H1 (cell line): ENCODE results near the gene C12orf56. TPM values are rescaled to one million over a fixed set of nuclear protein-coding genes. Genes with fewer than 3 reads are reported as not detected.

Experiments
- CTCF ChIA-PET: fragments of 300-600 bp; sonication (Branson Sonifier 250); formaldehyde crosslinking; loops from one replicate; lab custom pipeline; 2021; ENCODE audit not compliant: partially characterized antibody; lab: Charles Lee
- POLR2A ChIA-PET: fragments of 300-600 bp; sonication (Branson Sonifier 250); formaldehyde crosslinking; loops from one replicate; lab custom pipeline; 2021; ENCODE audit warnings: inconsistent platforms; ENCODE audit not compliant: partially characterized antibody; lab: Charles Lee
- DNase-seq, 2 experiments: peaks; one replicate each; pipeline versions ENCODE4 v3.0.0 to v3.0.0-alpha.2; 2010 to 2022; ENCODE audit warnings: low spot score in 2 of 2, low read depth in 1 of 2, mixed read lengths in 1 of 2
- FAIRE-seq: peaks from 2 replicates; lab custom pipeline; 2011; peaks lifted over from hg19 to GRCh38; lab: Jason Lieb, UNC
- H2AFZ ChIP-seq: 2 replicates; pipeline ENCODE4 v1.8.1; 2012; ENCODE audit warnings: low read length, inconsistent platforms
- H2AK5ac ChIP-seq: 2 replicates; pipeline ENCODE4 v1.6.1; 2013; ENCODE audit warnings: low read depth, low read length
- H2BK120ac ChIP-seq: replicated peaks from 2 replicates; pipeline ENCODE3; 2013; ENCODE audit warnings: low read depth, low read length, inconsistent platforms
- H2BK12ac ChIP-seq: 2 replicates; pipeline ENCODE4 v1.6.1; 2013; ENCODE audit warnings: low read depth, low read length
- H2BK15ac ChIP-seq: 2 replicates; pipeline ENCODE4 v1.6.1; 2013; ENCODE audit warnings: low read length
- H2BK20ac ChIP-seq: 2 replicates; pipeline ENCODE4 v1.6.1; 2013; ENCODE audit warnings: low read length
- H2BK5ac ChIP-seq: 2 replicates; pipeline ENCODE4 v1.6.1; 2013; ENCODE audit warnings: low read depth, low read length
- H3K14ac ChIP-seq: 2 replicates; pipeline ENCODE4 v1.6.1; 2013; ENCODE audit warnings: inconsistent platforms; ENCODE audit not compliant: insufficient read length
- H3K18ac ChIP-seq: 2 replicates; pipeline ENCODE4 v1.6.1; 2013; ENCODE audit warnings: low read length; ENCODE audit errors: extremely low read depth
- H3K23ac ChIP-seq: 2 replicates; pipeline ENCODE4 v1.6.1; 2013; ENCODE audit warnings: inconsistent platforms; ENCODE audit not compliant: insufficient read length
- H3K23me2 ChIP-seq: 2 replicates; pipeline ENCODE4 v1.6.1; 2013; ENCODE audit warnings: low read depth, low read length
- H3K27ac ChIP-seq: 2 replicates; pipeline ENCODE4 v1.6.1; 2011; ENCODE audit warnings: low read depth, low read length, inconsistent platforms
- H3K27me3 ChIP-seq, 4 experiments: replicated peaks in 1 of 4; 1 replicate in 1 of 4; 2 replicates in 3 of 4; pipeline versions ENCODE4 v1.6.1 to v1.8.1; 2011 to 2013; ENCODE audit warnings: low read length in 3 of 4, mild to moderate bottlenecking in 3 of 4, inconsistent platforms in 2 of 4, mixed read lengths in 2 of 4, moderate library complexity in 1 of 4; ENCODE audit not compliant: control insufficient read depth in 3 of 4, insufficient read depth in 3 of 4; ENCODE audit errors: extremely low read depth in 1 of 4
- H3K36me3 ChIP-seq, 4 experiments: 2 replicates each; pipeline versions ENCODE4 v1.6.1 to v1.8.1; 2011 to 2013; ENCODE audit warnings: mild to moderate bottlenecking in 4 of 4, low read length in 3 of 4, moderate library complexity in 2 of 4, control low read depth in 1 of 4, inconsistent platforms in 1 of 4; ENCODE audit not compliant: insufficient read depth in 4 of 4, control insufficient read depth in 2 of 4
- H3K4ac ChIP-seq: replicated peaks from 2 replicates; pipeline ENCODE3; 2013; ENCODE audit warnings: low read length, low read depth, mixed read lengths, inconsistent platforms; ENCODE audit not compliant: insufficient read length
- H3K4me1 ChIP-seq, 4 experiments: replicated peaks in 1 of 4; 1 replicate in 1 of 4; 2 replicates in 3 of 4; pipeline versions ENCODE4 v1.6.1 to v1.8.1; 2011 to 2013; ENCODE audit warnings: low read length in 3 of 4, inconsistent platforms in 2 of 4, mixed read lengths in 1 of 4; ENCODE audit not compliant: insufficient read depth in 4 of 4, control insufficient read depth in 3 of 4
- H3K4me2 ChIP-seq, 2 experiments: 2 replicates each; pipeline versions ENCODE4 v1.6.1 to v1.8.1; 2011 to 2013; ENCODE audit warnings: low read depth in 2 of 2, low read length in 2 of 2, control low read depth in 1 of 2, inconsistent platforms in 1 of 2, mild to moderate bottlenecking in 1 of 2; ENCODE audit not compliant: insufficient read depth in 1 of 2
- H3K4me3 ChIP-seq, 4 experiments: fragments of 200-600, 300-600 bp in 1 of 4; sonication (generic), shearing (Covaris generic), sonication (Bioruptor Twin) in 1 of 4; 2 replicates each; pipeline versions ENCODE4 v1.5.1 to v1.8.1; 2011 to 2016; ENCODE audit warnings: low read length in 4 of 4, low read depth in 3 of 4, control low read depth in 2 of 4, inconsistent platforms in 2 of 4, mild to moderate bottlenecking in 2 of 4, mixed read lengths in 1 of 4, moderate library complexity in 1 of 4; ENCODE audit not compliant: insufficient read depth in 2 of 4; ENCODE audit errors: extremely low read depth in 1 of 4
- H3K56ac ChIP-seq: replicated peaks from 2 replicates; pipeline ENCODE3; 2013; ENCODE audit warnings: low read depth, mild to moderate bottlenecking, mixed read lengths, low read length, inconsistent platforms; ENCODE audit not compliant: insufficient read length
- H3K79me1 ChIP-seq: 2 replicates; pipeline ENCODE4 v1.6.1; 2013; ENCODE audit warnings: low read depth, low read length, control low read depth
- H3K79me2 ChIP-seq, 2 experiments: 2 replicates each; pipeline versions ENCODE4 v1.6.1 to v1.8.1; 2012 to 2013; ENCODE audit warnings: low read length in 2 of 2, mild to moderate bottlenecking in 2 of 2, inconsistent platforms in 1 of 2; ENCODE audit not compliant: insufficient read depth in 2 of 2, control insufficient read depth in 1 of 2
- H3K9ac ChIP-seq, 4 experiments: replicated peaks in 1 of 4; 1 replicate in 1 of 4; 2 replicates in 3 of 4; pipeline versions ENCODE4 v1.6.1 to v1.8.1; 2011 to 2013; ENCODE audit warnings: low read depth in 3 of 4, low read length in 3 of 4, control low read depth in 2 of 4, mild to moderate bottlenecking in 2 of 4, moderate library complexity in 2 of 4, inconsistent platforms in 1 of 4; ENCODE audit errors: extremely low read depth in 1 of 4
- H3K9me3 ChIP-seq, 2 experiments: 2 replicates each; pipeline versions ENCODE4 v1.6.1 to v1.8.1; 2012 to 2013; ENCODE audit warnings: mild to moderate bottlenecking in 2 of 2, moderate library complexity in 2 of 2, control low read depth in 1 of 2, inconsistent platforms in 1 of 2, low read depth in 1 of 2, low read length in 1 of 2, mixed read lengths in 1 of 2; ENCODE audit not compliant: insufficient read depth in 2 of 2
- H4K20me1 ChIP-seq, 2 experiments: replicated peaks in 1 of 2; 2 replicates each; pipeline versions ENCODE3 to v1.8.1; 2011 to 2013; ENCODE audit warnings: inconsistent platforms in 2 of 2, low read length in 2 of 2, mild to moderate bottlenecking in 1 of 2; ENCODE audit not compliant: insufficient read depth in 2 of 2, control insufficient read depth in 1 of 2
- H4K5ac ChIP-seq: 2 replicates; pipeline ENCODE4 v1.6.1; 2013; ENCODE audit warnings: low read length, low read depth, mixed read lengths, inconsistent platforms; ENCODE audit not compliant: insufficient read length
- H4K8ac ChIP-seq: 2 replicates; pipeline ENCODE4 v1.8.0; 2013; ENCODE audit warnings: mild to moderate bottlenecking, moderate library complexity, low read length, inconsistent platforms; ENCODE audit not compliant: insufficient read depth; ENCODE audit errors: extremely low read depth
- H4K91ac ChIP-seq: replicated peaks from 2 replicates; pipeline ENCODE3; 2013; ENCODE audit warnings: low read length, mixed read lengths, inconsistent platforms; ENCODE audit not compliant: insufficient read length
- BACH1 ChIP-seq: IDR thresholded peaks from 2 replicates; pipeline ENCODE4 v1.6.1; 2012; ENCODE audit warnings: low read length, improper control_type of control experiment
- E2F6 ChIP-seq: IDR thresholded peaks from 2 replicates; pipeline ENCODE4 v1.6.1; 2012; ENCODE audit warnings: inconsistent platforms
- FOSL1 ChIP-seq: IDR thresholded peaks from 2 replicates; pipeline ENCODE4 v1.6.1; 2011; ENCODE audit warnings: mild to moderate bottlenecking, low read depth, low read length, moderate library complexity; ENCODE audit not compliant: insufficient read depth
- HDAC6 ChIP-seq: IDR thresholded peaks from one replicate; pipeline ENCODE4 v1.7.1; 2012; ENCODE audit warnings: low read depth, mild to moderate bottlenecking, inconsistent platforms, low read length, moderate library complexity
- NANOG ChIP-seq: IDR thresholded peaks from 2 replicates; pipeline ENCODE4 v1.6.1; 2011; ENCODE audit warnings: low read length, low read depth, mild to moderate bottlenecking, inconsistent platforms; ENCODE audit not compliant: insufficient read depth, poor library complexity, severe bottlenecking
- RFX5 ChIP-seq: IDR thresholded peaks from 2 replicates; pipeline ENCODE4 v1.6.1; 2011; ENCODE audit warnings: low read depth, low read length, improper control_type of control experiment, borderline replicate concordance
- RNF2 ChIP-seq: fragments of 200-900, 300-1000 bp; sonication (generic); IDR thresholded peaks from 2 replicates; pipeline ENCODE4 v1.7.1; 2016; ENCODE audit warnings: borderline replicate concordance, low read depth, mild to moderate bottlenecking, antibody characterized with exemption, low read length; ENCODE audit not compliant: poor library complexity, severe bottlenecking; ENCODE audit errors: missing control alignments
- RXRA ChIP-seq: IDR thresholded peaks from 2 replicates; pipeline ENCODE4 v1.6.1; 2011; ENCODE audit warnings: low read depth, mild to moderate bottlenecking, low read length, moderate library complexity; ENCODE audit not compliant: insufficient read depth
- SAP30 ChIP-seq: fragments of 300-600 bp; sonication (generic); IDR thresholded peaks from 2 replicates; pipeline ENCODE4 v1.7.1; 2012; ENCODE audit warnings: low read length, moderate library complexity, mild to moderate bottlenecking, inconsistent platforms; ENCODE audit not compliant: insufficient read depth, insufficient replicate concordance
- SRF ChIP-seq: IDR thresholded peaks from 2 replicates; pipeline ENCODE4 v1.6.1; 2011; ENCODE audit warnings: mild to moderate bottlenecking, low read depth, low read length, moderate library complexity
- TAF7 ChIP-seq: optimal IDR thresholded peaks from 2 replicates; pipeline ENCODE3; 2011; ENCODE audit warnings: low read depth, mild to moderate bottlenecking, inconsistent platforms, low read length, moderate library complexity, borderline replicate concordance
- TBP ChIP-seq: IDR thresholded peaks from 2 replicates; pipeline ENCODE4 v1.6.1; 2011; ENCODE audit warnings: low read depth, low read length, improper control_type of control experiment
- TCF12 ChIP-seq: IDR thresholded peaks from 2 replicates; pipeline ENCODE4 v1.6.1; 2011; ENCODE audit warnings: low read depth, mild to moderate bottlenecking, low read length
- WGBS, 2 experiments: shearing (Covaris generic) in 1 of 2; methylation state at CpG; one replicate each; pipeline versions ENCODE4 v1.1.6 to v1.1.7; 2013 to 2015; ENCODE audit warnings: low lambda C conversion rate in 2 of 2, mixed read lengths in 2 of 2, inconsistent platforms in 1 of 2, low coverage in 1 of 2, missing lambda C conversion rate in 1 of 2; ENCODE audit not compliant: insufficient replicate concordance in 2 of 2, insufficient coverage in 1 of 2, insufficient read length in 1 of 2; ENCODE audit errors: extremely low coverage in 1 of 2, missing lambda C conversion rate in 1 of 2; 5-methylcytosine and 5-hydroxymethylcytosine counted together
- polyA plus RNA-seq, 7 experiments: library from polyadenylated mRNA; depleted of rRNA in 3 of 7; stranded (reverse) in 5 of 7; unstranded in 2 of 7; fragments of >200 nt in 5 of 7; fragments of 200-250 nt in 2 of 7; gene quantifications; 1 replicate in 5 of 7; 2 replicates in 1 of 7; 4 replicates in 1 of 7; pipeline versions ENCODE4 v1.2.1 to v1.2.3, GENCODE V29; 2011 to 2013; ENCODE audit warnings: missing spikeins in 2 of 7, mixed read lengths in 2 of 7
- total RNA-seq: library from RNA; stranded (reverse); fragmentation: NEBNext Ultra II Directional; extraction: Animal tissue kit (Norgen Biotek cat#: 25700); gene quantifications from 2 replicates; pipeline ENCODE4 v1.2.1, GENCODE V29; 2021

The C12orf56 gene
- total and polyA plus RNA-seq, 2 of the 8 experiments (the other 6 are each of a cell fraction or from before 2014, with no cell fraction given): 1.1 to 2.9 TPM

DNA sequence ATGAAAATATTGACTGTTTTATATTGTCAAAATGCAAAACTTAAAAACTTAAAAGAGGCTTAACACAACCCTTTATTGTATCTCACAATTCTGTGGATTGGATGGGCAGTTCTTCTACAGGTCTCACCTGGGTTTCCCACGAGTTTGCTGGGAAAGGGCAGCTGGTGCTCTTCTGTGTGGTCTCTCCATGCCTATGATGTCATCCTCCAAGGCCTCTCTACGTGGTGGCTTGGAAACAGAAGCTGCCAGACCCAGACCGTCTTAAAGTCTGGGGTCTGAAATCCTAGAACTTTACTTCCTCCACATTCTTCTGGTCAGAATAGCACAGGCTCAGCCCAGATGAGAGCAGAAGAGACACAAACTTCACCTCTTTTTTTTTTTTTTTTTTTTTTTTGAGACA is 132.0 kb downstream of the C12orf56 start:
- H4K5ac ChIP-seq: no peak overlapping the region
- no peak overlapping the region for H2BK5ac ChIP-seq
- 64% methylated on average over 3 of the region's 3 CpGs; no CpG with 5 or more reads in 1 of the 2 experiments for WGBS, 2 experiments
- no peak overlapping the region for H2AFZ ChIP-seq
- H3K4me2 ChIP-seq: no peak overlapping the region
- no peaks in the 10 kb centered on the region for H4K20me1 ChIP-seq
- no peaks in the 10 kb centered on the region for H3K23me2 ChIP-seq
- H3K23ac ChIP-seq: no peak overlapping the region
- H4K8ac ChIP-seq: no peak overlapping the region
- H2BK15ac ChIP-seq: no peak overlapping the region
- H3K4me3 ChIP-seq: no peak overlapping the region
- no peaks in the 10 kb centered on the region for H3K79me2 ChIP-seq
- H3K9ac ChIP-seq: no peak overlapping the region
- no peak overlapping the region for H3K56ac ChIP-seq
- FAIRE-seq (no peak), DNase-seq (no peak)
- H4K91ac ChIP-seq: no peak overlapping the region
- H3K4ac ChIP-seq: no peak overlapping the region
- ChIA-PET CTCF (interaction anchor here (0.6 to 5.6 kb wide), 9 partner anchors 15 to 452 kb away, joined by 3 to 67 read pairs (median 4); partner anchors contain the start of genes C12orf56 and SRGAP1), POLR2A (interaction anchor here (0.7 kb wide), 1 partner anchor 12 kb away, joined by 3 read pairs; no protein-coding TSS in a partner anchor)
- H3K27me3 ChIP-seq: no peaks in the 10 kb centered on the region
- H3K27ac ChIP-seq: no peak overlapping the region
- no peak overlapping the region for H2AK5ac ChIP-seq
- no peak overlapping the region for H3K18ac ChIP-seq
- no peak overlapping the region for H2BK20ac ChIP-seq
- no peak overlapping the region for H3K14ac ChIP-seq
- no peak overlapping the region for H2BK12ac ChIP-seq
- no peaks in the 10 kb centered on the region for H3K9me3 ChIP-seq
- H3K79me1 ChIP-seq: no peaks in the 10 kb centered on the region
- H2BK120ac ChIP-seq: no peak overlapping the region
- no peaks in the 10 kb centered on the region for H3K36me3 ChIP-seq
- H3K4me1 ChIP-seq: peaks cover 0 to 2% (median 0%) of the 10 kb centered on the region in 4 experiments; a peak in 1 of 7 replicates
- TF ChIP-seq BACH1 (no peak), NANOG (no peak), TBP (no peak), TAF7 (no peak), HDAC6 (no peak), SRF (no peak), RXRA (no peak), RFX5 (no peak), E2F6 (no peak), FOSL1 (no peak), TCF12 (no peak), SAP30 (no peak), RNF2 (no peak)
